PC-9 (cell line): ENCODE data around the gene APOM.

Source experiments
- EZH2 ChIP-seq: fragments of 200-600 bp; sonication (generic); IDR thresholded peaks from 2 replicates; pipeline ENCODE4 v1.8.0; 2017; ENCODE audit warnings: antibody characterized with exemption, low read depth
- TF ChIP-seq, protein P1 (sequence below): fragments of 200-600 bp; sonication (generic); conservative IDR thresholded peaks from 2 replicates; pipeline ENCODE4 v1.6.1; 2017; ENCODE audit warnings: mixed run types, antibody characterized with exemption, mild to moderate bottlenecking, moderate library complexity

- TF ChIP-seq, protein P1, sequence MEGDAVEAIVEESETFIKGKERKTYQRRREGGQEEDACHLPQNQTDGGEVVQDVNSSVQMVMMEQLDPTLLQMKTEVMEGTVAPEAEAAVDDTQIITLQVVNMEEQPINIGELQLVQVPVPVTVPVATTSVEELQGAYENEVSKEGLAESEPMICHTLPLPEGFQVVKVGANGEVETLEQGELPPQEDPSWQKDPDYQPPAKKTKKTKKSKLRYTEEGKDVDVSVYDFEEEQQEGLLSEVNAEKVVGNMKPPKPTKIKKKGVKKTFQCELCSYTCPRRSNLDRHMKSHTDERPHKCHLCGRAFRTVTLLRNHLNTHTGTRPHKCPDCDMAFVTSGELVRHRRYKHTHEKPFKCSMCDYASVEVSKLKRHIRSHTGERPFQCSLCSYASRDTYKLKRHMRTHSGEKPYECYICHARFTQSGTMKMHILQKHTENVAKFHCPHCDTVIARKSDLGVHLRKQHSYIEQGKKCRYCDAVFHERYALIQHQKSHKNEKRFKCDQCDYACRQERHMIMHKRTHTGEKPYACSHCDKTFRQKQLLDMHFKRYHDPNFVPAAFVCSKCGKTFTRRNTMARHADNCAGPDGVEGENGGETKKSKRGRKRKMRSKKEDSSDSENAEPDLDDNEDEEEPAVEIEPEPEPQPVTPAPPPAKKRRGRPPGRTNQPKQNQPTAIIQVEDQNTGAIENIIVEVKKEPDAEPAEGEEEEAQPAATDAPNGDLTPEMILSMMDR: no peak
- no peak for TF ChIP-seq EZH2
These were observed 4.0 kb upstream of the APOM start for GRCh38 chr6:31651602-31652191.
